ENCODE data around the gene APRT.

Gene APRT

GRCh38 chr16:88771294-88771772, 40.4 kb downstream of the APRT start:
- DNase-seq, result no peak

DNA sequence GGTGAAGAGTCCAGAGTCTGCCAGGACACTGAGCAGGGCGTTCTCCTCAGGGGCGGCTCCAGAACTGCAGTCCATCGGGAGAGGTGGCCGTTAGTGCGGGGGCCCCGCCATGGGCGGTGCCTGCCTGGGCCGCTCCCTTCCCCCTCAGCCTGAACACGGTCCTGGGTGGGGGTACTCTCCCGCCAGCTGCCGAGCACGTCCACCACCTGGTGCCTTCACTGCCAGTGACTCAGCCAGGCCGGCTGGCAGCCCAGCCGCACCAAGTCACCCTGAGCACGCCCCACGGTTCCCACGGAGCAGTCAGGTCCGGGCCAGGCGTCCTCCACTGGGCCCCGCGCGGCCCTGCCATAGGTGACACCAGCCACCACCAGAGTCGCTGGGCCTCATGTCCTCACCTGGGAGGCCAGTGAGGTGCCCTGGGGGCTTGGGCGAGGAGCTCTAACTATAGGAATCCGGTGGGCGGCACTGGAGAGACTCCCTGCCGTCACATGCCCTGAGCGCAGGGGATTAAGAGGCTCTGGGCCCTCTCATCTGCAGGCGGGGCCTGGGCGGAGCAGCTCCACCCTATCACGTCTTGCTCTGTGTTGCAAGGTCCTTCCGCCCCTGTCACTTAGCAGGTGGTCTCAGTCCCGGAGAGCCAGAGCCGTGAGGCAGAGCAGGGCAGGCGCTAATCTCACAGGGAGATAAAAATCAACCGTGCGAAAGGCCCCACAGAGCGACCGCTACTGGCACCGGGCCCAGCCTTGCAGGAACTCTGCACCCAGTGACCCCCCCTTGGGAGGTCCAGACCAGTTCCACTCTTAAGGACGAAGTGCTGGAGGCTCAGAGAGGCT, 41.1 kb downstream of the APRT start:
- peak; percentile 50 for DNase-seq

GRCh38 chr16:88769617-88770460, 41.9 kb downstream of the APRT start:
- DNase-seq, result no peak

GRCh38 chr16:88768071-88768783, 43.5 kb downstream of the APRT start:
- DNase-seq, result no peak

GRCh38 chr16:88767546-88768070, 44.1 kb downstream of the APRT start:
- no peak for DNase-seq

DNA sequence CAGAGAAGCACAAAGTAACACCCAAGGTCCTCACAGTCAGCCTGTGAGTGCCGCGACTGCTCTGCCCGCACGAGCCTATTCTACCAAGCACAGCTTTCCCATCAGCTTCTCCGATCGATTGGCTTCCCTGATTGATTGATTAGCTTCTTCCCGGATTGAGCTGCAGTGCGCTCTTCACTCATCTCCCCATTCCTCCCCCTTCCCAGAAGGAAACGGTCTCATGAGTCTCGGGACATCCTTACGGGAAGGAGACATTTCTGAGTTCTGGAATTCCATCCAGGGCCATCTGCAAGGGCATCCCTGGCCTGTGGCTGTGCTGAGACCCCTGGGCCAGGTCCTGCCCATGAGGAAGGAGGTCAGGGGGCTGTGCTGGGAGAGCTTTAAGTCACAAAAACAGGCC, 44.8 kb downstream of the APRT start:
- no peak for DNase-seq

DNA sequence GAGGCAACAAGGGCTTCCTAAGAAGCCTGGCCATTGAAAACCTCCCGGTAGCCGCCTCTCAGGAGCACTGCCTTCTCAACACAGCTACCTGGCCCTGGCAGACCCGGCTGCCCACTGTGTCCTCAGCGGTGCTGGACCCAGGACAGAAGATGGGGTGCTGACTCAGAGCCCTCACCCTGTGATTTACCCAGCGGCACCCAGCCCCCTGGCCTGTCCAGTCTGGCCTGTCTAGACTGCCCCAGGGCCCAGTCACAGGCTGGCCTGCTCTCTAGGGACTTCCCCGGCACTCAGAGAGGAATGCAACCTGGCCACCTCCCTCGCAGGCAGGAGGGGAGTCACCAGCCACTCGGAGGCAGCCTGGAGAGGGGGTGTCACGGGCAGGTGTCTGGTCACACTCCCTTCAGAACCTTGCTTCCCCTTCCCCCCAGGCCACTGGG, 46.8 kb downstream of the APRT start:
- DNase-seq, result no peak

- no peak for DNase-seq
Observed at GRCh38 chr16:88764080-88764479, 47.6 kb downstream of the APRT start.

DNA sequence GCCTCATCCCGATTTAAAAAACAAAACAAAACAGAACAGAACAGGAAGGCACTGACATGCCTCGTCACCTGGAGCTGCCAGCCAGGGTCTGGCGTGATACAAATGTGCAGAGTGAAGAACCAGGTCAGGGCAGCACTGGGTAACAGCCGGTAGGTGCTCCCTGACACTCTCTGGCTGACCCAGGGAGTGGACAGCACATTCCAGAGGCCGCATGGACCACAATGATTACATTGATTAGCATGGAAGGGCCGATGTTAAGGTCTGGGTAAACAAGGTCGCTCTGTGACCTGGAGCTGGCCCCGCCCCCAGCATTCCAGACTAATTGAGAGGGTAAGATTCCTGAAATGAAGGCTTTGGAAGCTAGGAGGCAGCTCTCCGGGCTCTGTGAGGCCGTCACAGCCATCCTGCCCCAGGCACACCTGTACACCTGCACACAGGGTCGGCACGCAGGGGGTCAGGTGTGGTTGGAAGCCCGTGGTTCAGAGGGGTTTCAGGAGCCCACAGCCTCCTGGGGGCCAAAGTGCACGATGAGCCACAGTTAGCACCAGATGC, 48.1 kb downstream of the APRT start:
- DNase-seq, result no peak

DNA sequence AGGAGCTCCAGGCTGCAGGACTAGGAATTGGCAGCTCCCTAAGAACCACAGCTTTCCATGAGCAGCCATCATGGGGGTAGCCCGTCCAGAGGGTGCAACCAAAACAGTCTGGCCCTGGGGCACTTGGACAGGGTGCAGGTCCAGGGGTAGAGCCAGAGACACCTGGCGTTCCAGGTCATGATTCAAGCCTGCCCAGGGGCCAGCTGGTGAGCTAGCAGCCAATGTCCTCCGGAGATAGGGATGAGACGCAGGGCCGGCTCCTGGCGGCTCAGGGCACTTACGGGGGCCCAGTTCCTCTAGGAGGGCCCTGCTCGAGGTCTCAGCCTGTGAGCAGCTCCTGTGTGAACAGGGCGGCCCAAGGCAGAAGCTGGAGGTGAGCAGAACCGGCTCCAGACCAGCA, 48.8 kb downstream of the APRT start:
- DNase-seq, result no peak

GRCh38 chr16:88762258-88762870, 49.4 kb downstream of the APRT start:
- DNase-seq, result no peak

- DNase-seq, result no peak
Observed at GRCh38 chr16:88761830-88762229, 49.9 kb downstream of the APRT start.

GRCh38 chr16:88761143-88761534, 50.6 kb downstream of the APRT start:
- DNase-seq, result no peak

DNA sequence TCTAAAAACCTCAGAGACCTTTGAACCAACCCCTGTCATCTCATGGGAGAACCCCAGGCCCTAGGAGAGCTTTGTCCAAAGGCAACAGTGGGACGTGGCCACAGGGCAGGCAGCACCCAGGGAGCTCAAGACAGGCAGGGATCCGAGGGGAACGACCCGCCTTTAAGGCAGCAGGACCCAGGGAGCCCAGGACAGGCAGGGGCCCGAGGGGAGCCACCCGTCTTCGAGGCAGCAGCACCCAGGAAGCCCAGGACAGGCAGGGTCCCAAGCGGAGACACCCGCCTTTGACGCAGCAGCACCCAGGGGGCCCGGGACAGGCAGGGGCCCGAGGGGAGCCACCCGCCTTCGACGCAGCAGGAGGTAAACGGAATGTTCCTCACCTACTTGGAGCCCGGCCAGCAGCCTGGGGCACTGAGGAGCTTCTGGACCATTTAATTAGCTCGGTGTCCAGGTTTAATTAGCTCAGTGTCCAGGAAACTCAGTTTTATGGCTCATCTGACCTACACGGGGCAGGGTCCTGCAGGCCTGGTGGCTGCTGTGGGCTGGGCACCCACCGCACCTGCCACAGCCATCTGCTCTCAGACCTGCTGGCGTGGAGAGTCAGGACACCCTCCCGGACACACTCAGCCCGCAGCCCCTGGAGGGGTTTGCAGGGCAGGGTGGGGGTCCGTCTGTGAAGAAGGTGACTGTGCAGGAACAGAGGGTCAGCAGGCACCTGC, 51.1 kb downstream of the APRT start:
- no peak for DNase-seq

DNA sequence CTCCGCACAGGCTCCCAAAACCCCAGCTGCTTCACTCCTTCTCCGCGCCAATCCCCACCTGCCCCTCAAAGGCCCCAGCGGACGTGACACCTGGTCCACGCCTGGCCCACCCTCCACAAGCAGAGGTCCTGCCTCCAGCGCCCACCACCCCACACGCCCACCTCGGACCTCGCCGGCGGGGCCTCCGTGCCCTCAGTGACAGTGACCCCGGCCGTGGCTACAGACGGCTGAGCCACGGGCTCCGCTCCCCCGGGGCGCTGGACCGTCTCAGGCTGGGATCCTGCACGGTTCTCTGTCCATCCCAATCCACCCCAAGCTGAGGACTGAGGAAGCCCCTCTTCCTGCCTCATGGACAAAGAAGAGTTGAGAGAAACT, 51.8 kb downstream of the APRT start:
- no peak for DNase-seq
